Measurements from ENCODE around the gene ENOX2.

DNA sequence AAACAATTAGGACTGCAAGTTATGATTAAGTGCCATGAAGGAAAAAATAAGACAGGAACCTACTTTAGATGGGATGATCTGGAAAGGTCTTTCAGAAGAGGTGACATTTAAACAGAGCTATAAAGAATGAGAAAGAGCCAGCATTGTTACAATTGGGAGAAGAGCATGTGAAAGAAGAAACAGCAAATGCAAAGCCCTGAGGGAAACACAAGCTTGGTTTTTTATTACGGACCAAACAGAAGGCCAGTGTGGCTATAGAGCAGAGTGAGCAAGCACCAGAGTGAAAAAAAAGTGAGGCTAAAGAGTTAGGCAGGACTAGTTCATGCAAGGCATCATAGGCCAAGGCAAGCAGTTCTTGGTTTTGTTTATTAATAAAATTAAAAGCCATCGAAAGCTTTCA lies 325.6 kb downstream of the ENOX2 start:
- TF ChIP-seq FOXM1 (IDR thresholded peaks at IDR 0.05; ENCODE audit: borderline replicate concordance) = no peak
- TF ChIP-seq LEF1 (IDR thresholded peaks at IDR 0.05; ENCODE audit: borderline replicate concordance) = no peak
- TF ChIP-seq SP1 (IDR thresholded peaks at IDR 0.05) = no peak
- TF ChIP-seq NFRKB (IDR thresholded peaks at IDR 0.05) = no peak

Measured in HEK293T (cell line).